CD14-positive monocyte (primary cell): ENCODE results near the gene IGDCC3. TPM values are rescaled to one million over a fixed set of nuclear protein-coding genes. Genes with fewer than 3 reads are reported as not detected.
A peak's percentile ranks its signal among the peaks of the same experiment; 100 is the strongest.

ENCODE experiments used
- DNase-seq, 3 donors: peaks; one replicate each; pipeline ENCODE4 v3.0.0-alpha.2; 2011 to 2022
- H2AFZ ChIP-seq: 2 replicates; pipeline ENCODE4 v1.6.0; 2012; ENCODE audit warnings: mild to moderate bottlenecking, low read depth, low read length, inconsistent platforms; ENCODE audit not compliant: insufficient read depth, poor library complexity, severe bottlenecking
- H3K27ac ChIP-seq, 2 donors: 1 replicate in 1 of 2; 2 replicates in 1 of 2; pipeline ENCODE4 v1.5.1; 2012 to 2013; ENCODE audit warnings: low read length in 2 of 2, control low read depth in 1 of 2, inconsistent platforms in 1 of 2, low read depth in 1 of 2, mild to moderate bottlenecking in 1 of 2
- H3K27me3 ChIP-seq, 2 donors: one replicate each; pipeline versions ENCODE4 v1.6.0 to v1.6.1; 2011 to 2013; ENCODE audit warnings: low read length in 2 of 2; ENCODE audit not compliant: control insufficient read depth in 2 of 2, insufficient read depth in 2 of 2
- H3K36me3 ChIP-seq, 2 donors: replicated peaks in 1 of 2; 1 replicate in 1 of 2; 2 replicates in 1 of 2; pipeline versions ENCODE4 v1.5.1 to v1.6.1; 2012 to 2013; ENCODE audit warnings: low read length in 2 of 2, control low read depth in 1 of 2, inconsistent platforms in 1 of 2, mild to moderate bottlenecking in 1 of 2; ENCODE audit not compliant: insufficient read depth in 2 of 2, control insufficient read depth in 1 of 2
- H3K4me1 ChIP-seq, 2 donors: 1 replicate in 1 of 2; 2 replicates in 1 of 2; pipeline versions ENCODE4 v1.5.1 to v1.6.1; 2012 to 2013; ENCODE audit warnings: low read length in 2 of 2, control low read depth in 1 of 2, inconsistent platforms in 1 of 2, mild to moderate bottlenecking in 1 of 2, moderate library complexity in 1 of 2; ENCODE audit not compliant: insufficient read depth in 2 of 2, control insufficient read depth in 1 of 2
- H3K4me2 ChIP-seq: replicated peaks from 2 replicates; pipeline ENCODE3; 2012; ENCODE audit warnings: low read length, moderate library complexity, mild to moderate bottlenecking; ENCODE audit not compliant: poor library complexity, severe bottlenecking; ENCODE audit errors: extremely low read depth
- H3K4me3 ChIP-seq, 3 experiments: fragments of 200-600 bp in 1 of 3; sonication (generic) in 1 of 3; replicated peaks in 1 of 3; 1 replicate in 2 of 3; 2 replicates in 1 of 3; pipeline ENCODE4 v1.5.1; 2011 to 2013; ENCODE audit warnings: low read length in 3 of 3, mild to moderate bottlenecking in 3 of 3, control low read depth in 2 of 3, low read depth in 2 of 3, inconsistent platforms in 1 of 3, moderate library complexity in 1 of 3
- H3K79me2 ChIP-seq: 2 replicates; pipeline ENCODE4 v1.6.0; 2012; ENCODE audit warnings: mild to moderate bottlenecking, control low read depth, inconsistent platforms, low read length, moderate library complexity; ENCODE audit not compliant: insufficient read depth
- H3K9ac ChIP-seq: 2 replicates; pipeline ENCODE4 v1.6.0; 2017; ENCODE audit warnings: low read length, mild to moderate bottlenecking; ENCODE audit not compliant: insufficient read depth, poor library complexity, severe bottlenecking
- H3K9me3 ChIP-seq, 2 donors: replicated peaks in 1 of 2; 1 replicate in 1 of 2; 2 replicates in 1 of 2; pipeline versions ENCODE4 v1.5.1 to v1.6.1; 2012 to 2013; ENCODE audit warnings: low read length in 2 of 2, control low read depth in 1 of 2; ENCODE audit not compliant: control insufficient read depth in 1 of 2, insufficient read depth in 1 of 2
- H4K20me1 ChIP-seq: 2 replicates; pipeline ENCODE4 v1.6.0; 2012; ENCODE audit warnings: mild to moderate bottlenecking, low read length, control low read depth, moderate library complexity; ENCODE audit not compliant: insufficient read depth
- H3K27ac Mint-ChIP-seq, 7 donors: one replicate each; pipeline ENCODE4 v1.8.0; 2020; ENCODE audit warnings: mild to moderate bottlenecking in 7 of 7, mixed read lengths in 7 of 7, moderate library complexity in 6 of 7, inconsistent platforms in 2 of 7
- H3K27me3 Mint-ChIP-seq, 3 donors: one replicate each; pipeline ENCODE4 v1.8.0; 2021 to 2022; ENCODE audit warnings: low read depth in 3 of 3, mild to moderate bottlenecking in 3 of 3, mixed read lengths in 3 of 3, moderate library complexity in 3 of 3, inconsistent platforms in 1 of 3
- H3K36me3 Mint-ChIP-seq, 2 donors: one replicate each; pipeline ENCODE4 v1.8.0; 2020; ENCODE audit warnings: mixed read lengths in 2 of 2, inconsistent platforms in 1 of 2, mild to moderate bottlenecking in 1 of 2
- H3K4me1 Mint-ChIP-seq: one replicate; pipeline ENCODE4 v1.8.0; 2020; ENCODE audit warnings: mild to moderate bottlenecking, mixed read lengths
- H3K4me3 Mint-ChIP-seq, 2 donors: one replicate each; pipeline ENCODE4 v1.8.0; 2020; ENCODE audit warnings: mild to moderate bottlenecking in 2 of 2, mixed read lengths in 2 of 2, moderate library complexity in 1 of 2
- H3K9me3 Mint-ChIP-seq, 7 donors: one replicate each; pipeline ENCODE4 v1.8.0; 2020 to 2022; ENCODE audit warnings: mixed read lengths in 7 of 7, mild to moderate bottlenecking in 6 of 7, moderate library complexity in 6 of 7, inconsistent platforms in 2 of 7
- WGBS: methylation state at CpG from one replicate; pipeline ENCODE4 v1.1.5; 2013; ENCODE audit warnings: missing lambda C conversion rate; ENCODE audit not compliant: insufficient coverage; 5-methylcytosine and 5-hydroxymethylcytosine counted together
- intact Hi-C, 2 donors: fragments of 100-400 bp; cut with micrococcal nuclease; formaldehyde crosslinking; loops; one replicate each; pipeline versions ENCODE4 v1.15.0 to v1.15.1; 2023
- polyA plus RNA-seq, 3 donors: library from polyadenylated mRNA; depleted of rRNA in 1 of 3; unstranded in 2 of 3; stranded (reverse) in 1 of 3; fragments of 300-500 nt in 2 of 3; fragments of >200 nt in 1 of 3; fragmentation: Illumina TruSeq in 2 of 3; gene quantifications; 1 replicate in 2 of 3; 2 replicates in 1 of 3; pipeline ENCODE4 v1.2.3, GENCODE V29; 2012 to 2021
- TF ChIP-seq, protein P1 (sequence below): fragments of 200-600 bp; IDR thresholded peaks from one replicate; pipeline ENCODE4 v1.8.0; 2022; ENCODE audit warnings: antibody characterized with exemption, mild to moderate bottlenecking

IGDCC3 gene
- polyA plus RNA-seq, 3 donors: not detected

DNA sequence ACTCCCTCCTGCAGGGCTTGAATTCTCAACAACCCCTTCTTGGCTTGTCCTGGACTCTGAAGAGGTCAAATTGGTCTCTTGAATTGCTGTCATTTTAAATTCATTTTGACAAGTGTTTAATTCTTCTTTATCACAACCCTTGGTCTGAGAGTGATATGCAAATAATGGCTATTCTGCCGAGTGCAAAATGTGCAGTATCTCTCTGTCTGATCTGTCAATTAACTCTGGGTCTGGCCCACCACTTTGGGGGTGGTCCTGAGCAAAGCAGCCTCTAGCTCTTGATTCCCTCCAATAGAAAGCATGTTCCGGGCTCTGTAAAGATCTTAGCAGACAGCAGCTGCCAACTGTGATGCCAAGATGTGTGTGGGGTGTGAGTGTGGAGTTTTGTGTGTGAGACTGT lies 2.2 kb upstream of the IGDCC3 start:
- Mint-ChIP-seq H3K4me1 (peaks cover 15% of the 10 kb centered on the region), H3K4me3 (peak overlapping the region in 1 of 2 donors; percentile 56), H3K27ac (no peak overlapping the region), H3K9me3 (peaks cover 0 to 9% (median 6%) of the 10 kb centered on the region in 7 donors), H3K27me3 (peaks cover 70 to 96% (median 78%) of the 10 kb centered on the region in 3 donors), H3K36me3 (peaks cover 0 to 3% of the 10 kb centered on the region in 2 donors)
- Histone ChIP-seq H3K9ac (no peak overlapping the region), H3K27me3 (peaks cover 43 to 86% of the 10 kb centered on the region in 2 donors), H3K79me2 (no peaks in the 10 kb centered on the region), H3K4me1 (peaks cover 12 to 17% of the 10 kb centered on the region in 2 donors), H3K4me3 (no peak overlapping the region), H3K4me2 (no peak overlapping the region), H2AFZ (no peak overlapping the region), H3K9me3 (peaks cover 0 to 10% of the 10 kb centered on the region in 2 donors), H3K36me3 (no peaks in the 10 kb centered on the region), H3K27ac (no peak overlapping the region), H4K20me1 (no peaks in the 10 kb centered on the region)
- WGBS: 82% methylated on average over 1 of the region's 2 CpGs
- TF ChIP-seq, protein P1, sequence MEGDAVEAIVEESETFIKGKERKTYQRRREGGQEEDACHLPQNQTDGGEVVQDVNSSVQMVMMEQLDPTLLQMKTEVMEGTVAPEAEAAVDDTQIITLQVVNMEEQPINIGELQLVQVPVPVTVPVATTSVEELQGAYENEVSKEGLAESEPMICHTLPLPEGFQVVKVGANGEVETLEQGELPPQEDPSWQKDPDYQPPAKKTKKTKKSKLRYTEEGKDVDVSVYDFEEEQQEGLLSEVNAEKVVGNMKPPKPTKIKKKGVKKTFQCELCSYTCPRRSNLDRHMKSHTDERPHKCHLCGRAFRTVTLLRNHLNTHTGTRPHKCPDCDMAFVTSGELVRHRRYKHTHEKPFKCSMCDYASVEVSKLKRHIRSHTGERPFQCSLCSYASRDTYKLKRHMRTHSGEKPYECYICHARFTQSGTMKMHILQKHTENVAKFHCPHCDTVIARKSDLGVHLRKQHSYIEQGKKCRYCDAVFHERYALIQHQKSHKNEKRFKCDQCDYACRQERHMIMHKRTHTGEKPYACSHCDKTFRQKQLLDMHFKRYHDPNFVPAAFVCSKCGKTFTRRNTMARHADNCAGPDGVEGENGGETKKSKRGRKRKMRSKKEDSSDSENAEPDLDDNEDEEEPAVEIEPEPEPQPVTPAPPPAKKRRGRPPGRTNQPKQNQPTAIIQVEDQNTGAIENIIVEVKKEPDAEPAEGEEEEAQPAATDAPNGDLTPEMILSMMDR: no peak
- DNase-seq: no peak
- intact Hi-C loops: no loop called here

DNA sequence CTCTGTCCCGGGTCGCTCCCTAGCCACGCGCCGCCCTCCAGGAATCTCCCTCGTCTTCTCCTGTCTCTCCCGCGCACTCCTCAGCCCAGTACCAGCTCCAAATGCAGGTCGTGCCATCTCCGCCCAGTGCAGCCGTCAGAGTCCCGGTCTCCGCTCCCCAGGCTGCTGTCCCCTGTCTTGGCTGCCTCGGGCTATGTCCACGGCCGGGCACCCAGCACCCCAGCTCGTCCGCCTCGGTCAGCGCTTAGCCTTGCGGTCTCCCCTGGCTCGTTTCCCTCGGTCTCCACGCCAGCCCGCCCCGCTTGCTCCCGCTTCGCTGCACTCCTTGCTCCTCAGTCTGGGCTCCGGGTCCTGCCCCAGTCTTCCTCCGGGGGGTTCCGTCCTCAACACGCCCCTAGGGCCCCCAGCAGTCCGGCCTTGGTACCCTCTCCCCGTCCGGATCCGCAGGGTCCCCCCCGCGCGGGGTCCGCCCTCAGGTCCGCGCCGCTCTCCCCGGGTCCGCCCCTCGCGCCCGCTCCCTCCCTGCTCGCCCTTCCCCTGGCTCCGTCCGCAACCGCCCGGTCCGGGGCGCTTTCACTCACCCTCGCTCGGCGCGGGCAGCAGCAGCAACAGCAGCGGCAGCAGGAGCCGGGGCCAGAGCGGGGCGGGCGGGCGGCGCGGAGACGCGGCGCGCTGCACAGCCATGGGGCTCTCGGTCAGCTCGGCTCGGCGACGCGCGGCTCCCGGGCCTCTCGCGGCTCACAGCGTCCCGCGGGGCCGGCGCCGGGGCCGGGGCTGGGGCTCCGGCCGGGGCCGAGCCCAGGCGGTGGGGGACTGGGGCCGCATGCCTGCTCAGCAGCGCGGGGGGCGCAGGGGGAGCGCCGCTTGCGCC lies 462 bp downstream of the IGDCC3 start:
- peak overlapping the region in 1 of 3 experiments; percentile 48 for H3K4me3 ChIP-seq
- peaks cover 75 to 94% (median 86%) of the 10 kb centered on the region in 3 donors for H3K27me3 Mint-ChIP-seq

More for the DNA sequence above, 462 bp downstream of the IGDCC3 start:
- no peak overlapping the region for H3K27ac ChIP-seq
- no peak for DNase-seq
- H3K4me1 ChIP-seq: peaks cover 6 to 10% of the 10 kb centered on the region in 2 donors
- Mint-ChIP-seq H3K4me1 (peaks cover 8% of the 10 kb centered on the region), H3K4me3 (peak overlapping the region; percentile 72 to 90), H3K27ac (no peak overlapping the region), H3K36me3 (peaks cover 0 to 3% of the 10 kb centered on the region in 2 donors), H3K9me3 (peaks cover 0 to 8% (median 4%) of the 10 kb centered on the region in 7 donors)
- no peaks in the 10 kb centered on the region for H3K36me3 ChIP-seq
- no peak overlapping the region for H3K9ac ChIP-seq
- H2AFZ ChIP-seq: peak overlapping the region; percentile 37
- intact Hi-C loops: no loop called here
- peaks cover 0 to 13% of the 10 kb centered on the region in 2 donors for H3K9me3 ChIP-seq
- WGBS: under 1% methylated on average over 97 of the region's 99 CpGs
- H3K79me2 ChIP-seq: no peaks in the 10 kb centered on the region
- TF ChIP-seq, protein P1: no peak
- no peaks in the 10 kb centered on the region for H4K20me1 ChIP-seq
- H3K27me3 ChIP-seq: peaks cover 47 to 87% of the 10 kb centered on the region in 2 donors
- peak overlapping the region; percentile 65 for H3K4me2 ChIP-seq
